T-helper 2 cell (primary cell): ENCODE data around the gene EPN2.
A peak's percentile ranks its signal among the peaks of the same experiment; 100 is the strongest.

Experiments used
- DNase-seq, 5 experiments: peaks; one replicate each; pipeline versions ENCODE4 v3.0.0 to v3.0.0-alpha.2; 2012 to 2022

EPN2 gene

DNA sequence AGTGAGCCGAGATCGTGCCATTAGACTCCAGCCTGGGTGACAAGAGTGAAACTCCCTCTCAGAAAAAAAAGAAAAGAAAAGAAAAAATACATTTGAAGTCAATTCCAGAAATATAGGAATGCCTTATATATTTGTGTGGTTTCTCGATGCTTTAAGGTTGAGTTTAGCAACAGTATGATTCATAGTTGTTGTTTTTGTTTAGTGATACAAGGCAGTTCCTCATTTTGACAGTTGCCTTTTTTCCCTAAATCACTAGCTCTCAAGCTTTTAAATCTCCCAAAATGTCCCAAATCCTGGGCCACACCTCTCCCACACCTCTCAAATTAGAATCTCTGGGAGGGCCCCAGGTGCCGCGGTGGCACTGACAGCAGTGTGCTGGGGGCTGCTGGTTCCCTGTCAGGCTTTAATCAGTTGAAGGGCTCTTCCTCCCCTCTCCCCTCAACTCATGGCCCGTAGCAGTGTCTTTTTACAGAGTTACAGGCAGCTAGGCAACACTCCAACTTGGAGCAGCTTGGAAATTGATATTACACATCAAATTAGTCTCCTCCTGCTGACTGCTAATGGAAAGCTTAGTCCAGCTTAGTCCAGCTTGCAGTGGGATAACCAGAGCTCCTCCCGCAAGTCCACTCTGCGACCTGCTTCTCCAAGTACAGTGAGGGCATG, 58.4 kb downstream of the EPN2 start:
- no peak for DNase-seq

DNA sequence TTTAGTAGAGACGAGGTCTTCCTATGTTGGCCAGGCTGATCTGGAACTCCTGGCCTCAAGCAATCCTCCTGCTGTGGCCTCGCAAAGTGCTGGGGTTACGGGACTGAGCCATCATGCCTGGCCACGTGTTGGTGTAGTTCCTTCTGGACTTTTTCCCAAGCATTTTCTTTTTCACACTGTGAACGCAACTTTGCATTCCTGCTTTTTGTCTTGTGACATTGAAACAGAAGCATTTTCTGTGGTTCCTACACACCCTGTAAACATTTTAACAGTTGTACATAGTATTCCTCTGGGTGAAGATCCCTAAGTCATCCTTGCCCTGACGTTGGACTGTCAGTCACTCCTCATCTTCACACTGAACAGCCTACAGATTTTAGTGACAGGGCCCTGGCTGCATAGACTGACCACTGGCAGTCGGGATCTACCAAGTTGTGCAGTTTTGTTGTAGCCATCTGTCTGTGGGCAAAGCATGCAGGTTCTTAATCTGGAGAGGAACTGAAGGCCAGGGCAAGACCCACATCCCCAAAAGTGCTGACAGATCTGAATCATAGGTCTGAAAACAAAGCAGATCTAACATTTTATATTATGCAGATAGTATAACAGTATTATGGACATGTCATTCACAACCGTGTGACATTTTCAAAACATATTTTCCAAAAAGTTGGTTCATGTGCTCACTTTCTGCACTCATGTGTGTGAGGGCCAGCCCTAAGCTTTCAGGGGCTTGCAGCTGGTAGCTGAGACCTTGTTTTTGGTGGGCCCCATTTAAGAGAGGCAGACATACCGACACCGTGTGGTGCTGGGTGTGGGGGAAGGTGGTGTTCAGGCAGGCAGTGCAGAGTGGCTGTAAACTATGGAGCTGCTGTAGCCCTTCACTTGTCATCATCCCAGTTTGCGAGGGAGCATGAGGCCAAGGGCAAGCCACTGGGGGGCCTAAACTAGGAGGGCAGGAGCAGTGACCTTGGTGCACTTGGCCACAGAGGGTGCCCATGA, 59.9 kb downstream of the EPN2 start:
- DNase-seq = no peak

DNA sequence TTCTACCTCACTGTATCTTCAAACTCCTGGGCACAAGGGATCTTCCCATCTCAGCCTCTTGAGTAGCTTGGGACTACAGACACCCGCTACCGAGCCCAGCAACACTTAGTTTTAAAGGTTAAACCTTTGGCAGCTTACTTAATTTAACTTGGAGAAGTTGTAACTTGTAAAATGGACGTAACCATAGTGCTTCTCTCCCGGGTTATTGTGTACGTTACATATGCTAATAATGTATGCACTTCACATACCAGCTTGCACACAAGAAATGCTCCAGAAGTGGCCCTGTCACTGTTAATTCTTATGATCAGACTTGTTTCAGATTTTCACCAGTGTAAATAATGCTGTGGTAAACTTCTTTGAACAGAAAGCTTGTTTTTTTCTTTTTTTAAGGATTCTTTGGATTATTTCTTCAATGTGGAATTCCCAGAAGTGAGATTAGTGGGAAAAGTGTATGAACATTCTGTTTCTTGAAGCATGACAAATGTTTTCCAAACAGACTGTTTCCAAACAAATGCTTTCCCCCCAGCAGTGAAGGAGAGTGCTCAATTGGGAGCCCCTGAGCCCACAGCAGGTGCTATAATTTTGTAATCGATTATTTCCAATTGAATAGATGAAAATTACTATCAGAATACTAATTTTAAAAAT, 61.5 kb downstream of the EPN2 start:
- DNase-seq = no peak

DNA sequence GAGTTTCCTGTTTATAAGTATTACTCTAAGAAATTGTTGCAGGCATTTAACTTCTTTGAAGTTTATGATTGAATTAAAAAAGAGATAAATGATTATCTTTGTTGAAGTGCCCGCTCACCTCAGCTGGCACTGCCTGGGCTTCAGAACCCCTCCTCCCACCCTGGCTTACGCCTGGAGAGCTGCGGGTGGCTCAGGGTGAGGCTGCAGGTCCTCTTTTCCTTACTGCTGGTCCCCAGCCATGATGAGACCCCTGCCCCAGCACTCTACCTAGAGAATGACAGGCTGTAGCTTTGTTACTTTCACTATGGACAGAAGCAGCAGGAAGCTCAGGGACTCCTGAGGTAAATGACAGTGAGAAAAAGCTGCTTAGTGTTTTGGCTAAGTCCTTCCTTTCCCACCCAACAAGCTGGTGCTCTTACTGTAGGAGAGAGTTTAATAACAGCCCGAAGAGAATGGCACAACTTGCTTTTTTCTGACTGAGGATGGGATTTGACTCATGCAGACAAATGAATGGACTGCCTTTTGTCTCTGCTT, 62.1 kb downstream of the EPN2 start:
- no peak for DNase-seq

DNA sequence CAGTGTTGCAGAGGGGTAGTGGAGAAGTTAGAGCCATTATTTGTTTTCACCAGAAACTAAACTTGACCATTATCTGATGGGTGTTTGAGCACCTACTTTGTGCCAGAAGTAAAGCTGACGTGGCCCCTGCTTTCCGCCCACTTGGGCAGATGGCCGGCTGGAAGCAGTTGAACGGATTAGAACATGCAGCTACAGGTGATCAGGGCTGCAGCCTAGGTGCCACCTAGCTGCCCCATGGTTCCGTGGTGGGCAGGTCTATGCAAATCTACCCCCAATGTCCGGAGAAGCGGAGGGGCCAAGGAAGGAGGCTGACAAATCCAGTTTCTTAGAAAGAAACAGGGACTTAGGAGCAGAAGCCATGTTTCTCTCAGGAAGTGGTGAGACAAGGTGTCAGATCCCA, 62.7 kb downstream of the EPN2 start:
- DNase-seq = no peak

DNA sequence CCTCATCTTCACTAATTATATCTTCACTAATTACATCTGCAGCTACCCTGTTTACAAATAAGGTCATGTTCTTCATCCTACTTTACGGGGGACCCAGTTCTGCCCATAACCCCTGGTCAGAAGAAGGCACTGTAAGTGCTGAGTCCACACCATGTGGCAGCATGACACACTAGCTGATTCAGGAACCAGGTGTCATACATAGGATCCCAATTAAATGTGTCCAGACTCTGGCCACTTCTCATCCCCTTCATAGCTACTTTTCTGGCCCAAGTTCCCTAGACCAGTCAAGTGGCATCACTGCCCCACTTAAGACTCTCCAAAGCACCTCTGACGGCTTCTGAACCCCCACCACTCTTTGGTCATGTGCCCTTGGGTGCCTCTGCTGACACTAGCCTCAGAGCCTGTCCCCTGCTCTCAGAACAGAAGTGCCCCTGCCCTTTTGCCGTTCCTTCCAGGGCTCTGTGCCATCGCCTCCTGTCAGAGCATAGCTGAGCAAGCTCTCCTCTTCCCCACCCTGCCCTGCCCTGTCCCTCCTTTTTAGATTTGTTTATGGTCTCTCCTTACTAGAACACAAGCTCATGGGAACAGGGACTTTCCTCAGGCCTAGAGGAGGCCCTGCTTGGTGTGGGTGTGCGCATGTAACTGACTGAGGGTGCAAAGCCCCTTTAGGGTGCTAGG, 64.2 kb downstream of the EPN2 start:
- no peak for DNase-seq

DNA sequence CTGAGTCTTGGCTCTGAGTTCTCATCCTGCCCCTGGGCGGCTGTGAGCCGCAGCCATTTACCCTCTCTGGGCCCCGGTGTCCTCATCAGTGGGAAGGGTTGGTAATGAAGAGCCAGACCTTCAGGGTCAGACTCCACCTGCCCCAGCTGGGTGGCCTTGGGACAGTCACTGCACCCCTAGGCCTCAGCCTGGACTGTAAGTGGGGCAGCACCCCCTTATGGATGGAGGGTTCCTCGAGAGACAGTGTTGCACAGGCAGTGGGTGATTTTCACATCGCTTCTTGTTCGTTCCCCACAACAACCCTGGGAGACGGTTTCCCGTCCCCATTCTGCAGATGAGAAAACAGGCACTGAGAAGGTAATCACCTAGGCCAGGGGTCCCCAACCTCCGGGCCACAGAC, 64.8 kb downstream of the EPN2 start:
- no peak for DNase-seq

DNA sequence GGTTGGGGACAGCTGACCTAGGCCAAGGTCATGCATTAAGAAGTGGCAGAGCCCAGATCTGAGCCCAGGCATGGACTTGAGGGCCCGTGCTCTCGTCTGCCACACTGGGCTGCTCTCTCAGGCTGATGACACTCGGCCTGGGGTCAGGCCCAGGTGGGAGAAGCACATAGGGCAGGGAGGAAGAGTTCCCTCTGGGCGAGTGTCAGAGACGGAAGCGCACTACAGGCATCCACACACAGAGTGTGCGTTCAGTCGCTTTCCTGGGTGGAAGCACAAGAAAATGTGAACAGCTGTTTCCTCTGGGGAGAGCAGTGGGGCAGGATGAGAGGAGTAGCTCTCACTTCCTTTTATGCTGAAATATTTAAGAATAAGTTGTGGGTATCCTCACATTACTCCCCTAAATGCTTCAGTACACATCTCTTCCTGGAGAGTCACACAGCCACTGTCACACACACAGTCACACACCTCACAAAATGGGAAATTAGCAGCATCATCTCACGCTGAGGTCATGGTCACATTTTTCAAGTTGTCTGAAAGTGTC, 65.7 kb downstream of the EPN2 start:
- DNase-seq = no peak

DNA sequence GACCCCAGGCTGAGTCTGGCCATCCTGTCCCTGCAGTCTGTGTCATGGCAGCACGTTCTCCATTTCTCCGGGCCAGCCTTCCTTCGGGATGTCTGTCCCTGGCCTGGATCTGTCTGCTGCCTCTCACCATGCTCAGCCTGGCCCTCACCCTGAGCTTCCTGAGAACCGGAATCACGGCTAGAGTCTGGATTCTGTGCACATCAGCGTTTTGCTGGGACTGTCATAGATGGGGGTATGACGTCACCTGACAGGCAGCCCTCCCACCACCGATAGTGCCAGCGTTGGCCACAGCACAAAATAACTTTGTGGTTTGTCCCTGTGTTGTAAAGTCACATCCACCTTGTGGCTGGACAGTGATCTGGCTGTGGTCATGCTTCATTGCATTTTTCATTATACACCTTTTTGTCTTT, 66.2 kb downstream of the EPN2 start:
- DNase-seq = no peak

DNA sequence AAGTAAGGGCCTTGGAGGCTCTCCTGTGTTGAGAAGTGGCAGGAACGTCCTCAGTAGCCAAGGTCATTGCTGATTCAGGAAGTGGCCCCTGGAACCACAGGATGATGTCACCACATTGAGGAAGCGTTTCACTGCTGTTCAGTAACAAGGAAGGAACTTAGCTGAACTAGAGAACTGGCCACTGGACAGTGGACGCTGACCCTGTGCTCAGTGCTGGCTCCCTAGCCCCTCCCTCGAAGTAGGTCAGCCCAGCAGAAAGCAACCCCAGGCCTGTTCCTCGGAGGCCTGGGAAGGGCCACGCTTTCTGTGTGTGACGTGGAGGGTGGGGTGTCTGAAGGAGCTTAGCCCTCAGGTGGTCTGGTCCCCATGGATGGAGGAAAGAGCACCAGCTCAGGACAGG, 67.0 kb downstream of the EPN2 start:
- DNase-seq = peak in 1 of 5 experiments; percentile 57

DNA sequence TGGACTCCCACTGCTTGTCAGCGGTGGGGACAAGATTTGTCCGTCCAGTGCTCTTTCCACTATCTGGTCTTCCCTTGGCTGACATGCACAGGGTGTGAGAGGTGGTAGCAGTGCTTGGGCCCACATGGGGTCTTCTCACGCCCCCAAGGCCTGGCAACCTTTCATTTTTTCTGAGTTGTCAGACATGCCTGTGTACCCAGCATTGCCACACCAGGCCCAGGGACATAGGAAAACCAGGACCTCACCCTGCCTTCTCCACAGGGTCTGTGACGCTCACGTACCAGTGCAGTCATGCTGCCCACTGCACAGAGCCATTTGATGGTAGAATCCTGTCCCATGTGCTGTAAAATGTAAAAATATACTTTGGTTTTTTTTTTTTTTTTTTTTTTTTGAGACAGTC, 67.6 kb downstream of the EPN2 start:
- DNase-seq = no peak

DNA sequence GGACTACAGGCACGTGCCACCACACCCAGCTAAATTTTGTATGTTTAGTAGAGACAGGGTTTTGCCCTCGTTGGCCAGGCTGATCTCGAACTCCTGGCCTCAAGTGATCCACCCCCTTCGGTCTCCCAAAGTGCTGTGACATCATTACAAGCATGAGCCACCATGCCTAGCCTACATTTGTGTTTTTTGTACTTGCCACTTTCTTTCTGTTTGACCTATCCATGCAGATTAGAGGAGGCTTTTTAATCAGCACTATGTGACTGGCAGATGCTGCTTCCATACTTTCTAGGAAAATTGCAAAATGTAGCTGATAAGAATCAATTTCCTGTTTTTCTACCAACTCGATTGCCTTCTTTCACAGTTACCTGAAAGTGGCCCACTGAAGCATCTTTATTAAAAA, 68.1 kb downstream of the EPN2 start:
- peak in 1 of 5 experiments; percentile 64 for DNase-seq

DNA sequence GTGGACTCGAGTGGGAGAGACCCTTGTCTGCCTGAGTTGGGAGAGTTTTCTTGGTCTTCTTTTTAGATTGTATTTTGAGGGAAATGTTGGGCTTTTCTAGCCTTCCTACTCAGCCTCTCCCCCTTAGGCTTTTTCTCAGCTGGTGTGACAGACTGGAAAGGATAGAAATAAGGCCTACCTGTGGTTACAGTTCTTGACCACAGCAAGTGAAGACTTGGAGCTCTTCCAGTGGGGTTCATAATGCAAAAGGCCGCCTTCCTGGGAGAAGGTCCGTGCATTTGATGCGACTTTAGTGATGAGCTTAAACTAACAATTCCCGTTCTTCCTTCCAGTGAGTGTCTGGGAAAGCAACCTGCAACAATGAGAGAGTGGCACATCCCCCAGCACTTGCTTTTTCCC, 68.6 kb downstream of the EPN2 start:
- DNase-seq = no peak

DNA sequence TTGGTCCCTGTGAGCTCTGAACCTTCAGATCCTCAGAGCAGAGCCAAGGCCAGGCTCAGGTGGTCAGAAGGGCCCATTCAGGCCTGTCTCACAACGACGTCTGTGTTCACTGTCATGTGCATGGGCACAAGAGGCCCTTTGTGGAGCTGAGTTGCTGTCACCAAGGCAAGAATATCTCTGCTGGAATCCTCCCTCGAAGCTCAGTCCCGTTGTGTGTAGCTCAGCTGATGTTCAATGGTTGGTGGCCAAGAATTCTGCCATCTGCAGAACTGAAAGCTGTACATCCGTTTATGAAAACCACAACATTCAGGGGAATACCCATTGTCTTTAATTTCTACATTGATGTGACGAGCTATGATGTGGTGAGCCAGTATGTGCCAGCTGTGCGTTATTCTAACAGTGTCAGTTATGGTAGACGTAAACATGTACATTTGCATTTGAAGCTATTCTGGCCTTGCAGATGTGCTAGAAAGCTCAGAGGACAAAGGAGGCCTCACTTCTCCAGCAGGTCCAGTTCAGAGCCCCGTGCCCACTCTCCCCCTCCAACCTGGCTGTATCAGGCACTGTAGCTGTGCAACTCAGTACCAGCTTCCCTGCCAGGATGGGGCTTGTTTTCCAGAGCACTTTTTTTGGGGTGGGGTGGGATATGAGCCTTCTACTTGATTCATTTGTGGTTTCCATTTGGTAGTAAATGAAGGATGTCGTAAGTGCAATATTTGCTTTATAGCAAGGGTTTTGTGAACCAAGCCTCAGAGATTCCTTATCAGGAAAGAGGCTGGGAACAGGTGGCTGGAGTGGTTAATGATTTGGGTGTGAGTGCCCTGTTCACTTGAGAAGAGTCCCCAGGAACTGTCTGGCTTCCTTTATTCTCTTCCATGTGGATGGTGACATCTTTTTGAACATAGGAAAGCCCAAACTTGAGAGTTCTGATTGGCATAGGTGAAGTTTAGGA, 69.3 kb downstream of the EPN2 start:
- peak in 3 of 5 experiments; percentile 19 to 96 (median 33) for DNase-seq

DNA sequence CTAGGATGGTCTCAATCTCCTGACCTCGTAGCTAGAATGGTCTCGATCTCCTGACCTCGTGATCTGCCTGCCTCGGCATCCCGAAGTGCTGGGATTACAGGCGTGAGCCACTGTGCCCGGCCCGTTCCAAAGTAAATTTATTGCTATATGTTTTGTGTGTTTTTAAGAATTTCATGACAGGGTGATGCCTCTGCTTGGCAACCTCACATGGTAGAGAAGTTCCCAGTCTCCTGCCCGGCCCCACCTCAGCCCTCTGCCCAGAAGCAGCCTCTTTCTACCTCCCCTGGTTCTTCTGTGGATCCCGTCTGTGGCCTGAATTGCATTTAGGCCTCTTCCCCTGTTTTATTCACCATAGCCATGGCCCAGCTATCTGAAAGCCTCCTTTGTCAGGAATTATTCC, 70.4 kb downstream of the EPN2 start:
- no peak for DNase-seq

DNA sequence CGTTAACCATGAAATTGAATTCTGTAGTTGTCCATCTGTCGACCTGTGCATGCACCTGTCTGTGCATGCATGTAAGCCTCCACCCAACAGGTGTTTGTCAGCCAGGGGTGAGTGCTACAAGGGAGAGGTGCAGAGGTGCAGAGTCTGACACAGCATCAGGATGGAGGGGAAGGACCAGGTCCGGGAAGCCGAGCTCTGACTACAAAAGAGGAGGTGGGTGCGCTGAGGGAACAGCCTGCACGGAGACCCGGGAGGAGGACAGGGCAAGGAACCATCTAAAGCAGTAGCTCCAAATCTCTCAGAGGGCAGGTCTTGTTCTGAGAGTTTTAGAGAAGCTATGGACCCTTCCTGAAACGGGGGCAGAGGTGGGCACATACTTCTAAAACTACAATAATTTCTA, 71.2 kb downstream of the EPN2 start:
- DNase-seq = no peak

DNA sequence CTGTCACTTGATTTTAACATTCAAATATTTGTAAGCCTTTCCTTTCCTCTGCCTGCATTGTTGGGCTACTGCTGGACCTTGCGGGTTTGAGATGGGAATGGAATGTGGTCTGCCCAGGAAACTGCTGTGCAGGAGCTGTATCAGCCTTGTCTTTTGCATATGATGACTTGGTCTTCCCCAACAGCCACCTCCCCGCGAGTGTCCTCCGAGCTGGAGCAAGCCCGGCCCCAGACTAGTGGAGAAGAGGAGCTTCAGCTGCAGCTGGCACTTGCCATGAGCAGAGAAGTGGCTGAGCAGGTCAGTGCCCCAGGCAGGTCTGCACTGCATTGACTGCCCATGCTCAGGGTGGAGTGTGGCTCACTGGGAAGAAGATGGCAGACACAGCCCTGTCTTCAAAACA, 72.5 kb downstream of the EPN2 start:
- DNase-seq = no peak

DNA sequence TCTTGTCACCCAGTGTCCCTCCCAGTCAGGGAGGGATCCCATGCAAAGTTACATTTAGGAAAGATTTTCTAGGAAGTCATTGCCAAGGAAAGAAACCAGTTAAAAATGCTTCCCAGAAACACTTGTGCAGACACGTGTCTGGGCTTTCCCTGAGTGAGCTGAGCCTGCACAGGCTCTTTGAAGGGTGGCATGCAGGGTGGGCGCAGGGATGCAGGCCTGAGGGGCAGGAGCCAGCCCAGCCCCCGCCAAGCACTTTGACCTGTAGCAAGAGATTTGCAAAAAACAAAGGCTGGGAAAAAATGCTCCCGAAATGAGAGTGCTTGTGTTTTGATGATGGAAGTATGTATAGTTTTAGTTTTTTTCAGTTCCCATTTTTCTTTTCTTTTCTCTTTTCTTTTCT, 73.0 kb downstream of the EPN2 start:
- DNase-seq = no peak

DNA sequence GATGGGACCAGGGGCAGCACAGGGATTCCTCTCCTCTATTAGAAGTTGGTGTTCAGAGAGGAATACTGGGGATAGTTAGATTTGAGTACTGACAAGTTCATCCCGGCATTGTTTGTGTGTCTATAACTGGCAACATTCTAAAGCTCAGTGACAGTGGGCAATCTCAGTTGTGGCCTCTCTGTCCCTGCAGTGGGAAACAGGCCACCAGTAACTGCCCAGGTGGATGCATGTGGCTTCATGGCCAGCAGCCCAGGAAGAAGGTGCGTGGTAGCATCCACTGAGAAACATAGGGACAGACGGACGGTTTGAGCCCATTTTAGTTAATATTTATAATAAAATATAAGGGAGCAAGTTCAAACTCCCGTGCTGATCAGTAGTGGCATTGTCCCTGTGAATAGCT, 73.8 kb downstream of the EPN2 start:
- DNase-seq = no peak

DNA sequence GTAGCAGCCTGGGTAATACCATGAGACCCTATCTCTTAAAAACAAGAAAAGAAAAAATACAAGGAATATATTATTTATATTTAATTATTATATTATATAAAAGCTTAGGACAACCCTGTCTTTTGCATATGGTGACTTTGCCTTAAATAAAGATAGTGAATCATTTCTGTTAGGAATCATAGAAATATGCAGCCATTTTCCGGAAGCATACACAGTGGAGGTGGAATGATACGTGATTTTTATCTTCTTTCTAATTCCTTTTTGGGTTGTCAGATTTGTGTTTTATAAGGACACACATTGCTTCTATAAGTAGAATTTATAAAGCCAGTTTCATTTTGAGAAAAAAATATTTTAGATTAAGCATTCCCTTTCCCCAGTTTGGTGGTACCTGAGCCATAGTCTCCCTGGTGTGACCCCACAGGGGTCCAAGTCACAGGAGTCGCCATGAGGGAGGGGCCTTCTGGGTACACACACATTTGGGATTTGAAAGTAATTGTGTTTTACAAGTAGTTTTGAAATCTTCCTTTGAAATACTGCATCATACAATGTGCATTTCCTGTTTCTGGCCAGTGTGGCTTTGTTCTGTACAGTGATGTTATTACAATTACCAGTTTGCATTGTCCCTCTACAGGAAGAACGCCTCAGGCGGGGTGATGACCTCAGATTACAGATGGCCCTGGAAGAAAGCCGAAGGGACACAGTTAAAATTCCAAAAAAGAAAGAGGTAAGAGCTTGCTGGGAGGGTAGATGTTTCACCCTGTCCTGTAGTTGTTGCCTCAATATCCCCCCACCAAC, 74.5 kb downstream of the EPN2 start:
- peak in 1 of 5 experiments; percentile 60 for DNase-seq
